Activated T-cell treated with anti-CD3 and anti-CD28 coated beads, Interleukin-2, amount 50 U/mL, for 1 hour (primary cell): Measurements from ENCODE around the gene FUNDC2.

Experiments
- DNase-seq: peaks from one replicate; pipeline ENCODE4 v3.0.0-alpha.2; 2020

FUNDC2 gene

DNA sequence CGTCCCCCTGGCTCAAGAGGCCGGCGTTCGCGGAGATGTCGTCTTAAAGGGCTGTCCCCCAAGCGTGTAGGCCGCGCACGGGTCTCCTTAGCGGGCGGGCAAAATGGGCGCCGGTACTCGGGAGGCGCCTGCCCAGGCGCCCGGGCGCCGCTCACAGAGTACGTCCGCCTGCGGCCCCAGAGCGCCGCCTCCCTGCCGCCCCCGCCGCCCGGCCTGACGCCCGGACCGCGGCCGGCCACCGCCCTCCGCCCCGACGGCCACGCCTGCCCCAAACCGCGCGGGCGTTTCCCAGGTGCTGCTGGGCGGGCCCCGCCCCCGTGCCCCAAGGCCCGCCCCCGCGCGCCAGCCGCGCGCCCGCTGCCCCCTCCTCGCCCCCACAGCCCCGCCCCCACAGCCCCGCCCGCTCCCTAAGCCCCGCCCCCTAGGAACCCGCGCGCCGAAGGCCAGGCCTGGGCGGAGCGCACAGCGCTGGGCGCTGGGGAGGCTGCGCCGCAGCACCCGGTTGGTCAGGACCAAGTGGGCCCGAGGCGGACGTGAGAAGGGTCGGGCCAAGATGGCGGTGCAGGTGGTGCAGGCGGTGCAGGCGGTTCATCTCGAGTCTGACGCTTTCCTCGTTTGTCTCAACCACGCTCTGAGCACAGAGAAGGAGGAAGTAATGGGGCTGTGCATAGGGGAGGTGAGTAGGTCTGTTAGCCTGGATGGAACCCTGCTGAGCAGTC, 44.5 kb downstream of the FUNDC2 start, which contains the start of the genes BRCC3, CMC4 and MTCP1:
Gene BRCC3, plus strand, starts transcription at position 534 of the 719 bp plus-strand sequence. Its CDS starts 20 bp downstream, at position 554.
Gene CMC4, minus strand, starts transcription at position 162 of the 719 bp plus-strand sequence. CDS start 7,113 bp downstream, outside the sequence.
Gene MTCP1, minus strand, starts transcription at position 162 of the 719 bp plus-strand sequence. CDS start 5,126 bp downstream, outside the sequence.
- DNase-seq, result peak; percentile 78

DNA sequence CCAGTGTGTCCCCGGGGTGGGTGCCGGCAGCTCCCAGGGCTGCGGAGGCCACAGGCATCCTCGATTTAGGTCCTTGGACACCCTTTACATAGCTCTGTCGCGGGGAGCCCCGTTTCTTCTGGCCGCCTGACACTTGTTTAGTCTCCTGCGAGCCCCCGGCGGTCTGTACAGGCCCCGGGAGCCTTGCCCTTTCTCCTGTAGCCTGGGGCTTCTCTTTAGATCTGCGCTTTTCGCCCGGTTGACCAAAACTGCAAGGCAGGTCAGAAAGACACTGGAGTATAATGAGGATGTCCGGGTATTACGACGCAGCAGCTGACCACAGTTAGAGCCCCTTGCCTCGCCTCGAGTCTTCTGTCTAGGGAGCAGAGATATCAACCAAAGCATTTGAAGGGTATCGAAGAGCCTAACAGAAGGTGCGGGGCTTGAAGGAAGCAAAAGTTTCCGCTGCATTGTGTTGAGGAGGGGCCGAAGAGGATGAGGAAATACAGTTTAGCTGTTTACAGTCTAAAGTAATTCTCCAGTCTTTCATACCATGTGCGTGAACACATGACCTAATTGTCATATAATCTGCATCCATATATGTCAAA, 45.1 kb downstream of the FUNDC2 start:
- no peak for DNase-seq

DNA sequence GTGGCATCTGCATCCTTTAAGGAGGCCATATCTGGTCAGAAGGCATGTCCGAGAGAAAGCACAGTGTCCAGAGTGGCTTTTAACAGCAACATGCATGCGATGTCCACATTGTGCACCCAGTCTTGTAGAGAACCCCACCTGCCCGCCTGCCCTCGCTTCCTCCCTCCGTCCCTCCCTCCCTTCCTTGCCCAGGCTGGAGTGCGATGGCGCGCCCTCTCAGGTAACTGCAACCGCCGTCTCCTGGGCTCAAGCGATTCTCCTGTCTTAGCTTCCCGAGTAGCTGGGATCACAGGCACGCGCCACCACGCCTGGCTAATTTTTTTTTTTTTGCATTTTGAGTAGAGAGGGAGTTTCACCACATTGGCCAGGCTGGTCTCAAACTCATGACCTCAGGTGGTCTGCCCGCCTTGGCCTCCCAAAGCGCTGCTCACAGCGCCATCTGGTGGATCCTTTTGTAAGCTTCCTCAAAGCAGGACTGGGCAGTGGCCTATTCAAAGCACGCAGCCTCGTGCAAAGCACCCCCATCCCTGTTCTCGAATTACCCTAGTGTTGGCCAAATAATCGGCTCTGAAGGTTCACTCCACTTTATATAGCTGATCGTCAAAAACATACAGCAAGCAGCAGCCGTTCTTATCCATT, 59.7 kb downstream of the FUNDC2 start:
- peak; percentile 37 for DNase-seq

DNA sequence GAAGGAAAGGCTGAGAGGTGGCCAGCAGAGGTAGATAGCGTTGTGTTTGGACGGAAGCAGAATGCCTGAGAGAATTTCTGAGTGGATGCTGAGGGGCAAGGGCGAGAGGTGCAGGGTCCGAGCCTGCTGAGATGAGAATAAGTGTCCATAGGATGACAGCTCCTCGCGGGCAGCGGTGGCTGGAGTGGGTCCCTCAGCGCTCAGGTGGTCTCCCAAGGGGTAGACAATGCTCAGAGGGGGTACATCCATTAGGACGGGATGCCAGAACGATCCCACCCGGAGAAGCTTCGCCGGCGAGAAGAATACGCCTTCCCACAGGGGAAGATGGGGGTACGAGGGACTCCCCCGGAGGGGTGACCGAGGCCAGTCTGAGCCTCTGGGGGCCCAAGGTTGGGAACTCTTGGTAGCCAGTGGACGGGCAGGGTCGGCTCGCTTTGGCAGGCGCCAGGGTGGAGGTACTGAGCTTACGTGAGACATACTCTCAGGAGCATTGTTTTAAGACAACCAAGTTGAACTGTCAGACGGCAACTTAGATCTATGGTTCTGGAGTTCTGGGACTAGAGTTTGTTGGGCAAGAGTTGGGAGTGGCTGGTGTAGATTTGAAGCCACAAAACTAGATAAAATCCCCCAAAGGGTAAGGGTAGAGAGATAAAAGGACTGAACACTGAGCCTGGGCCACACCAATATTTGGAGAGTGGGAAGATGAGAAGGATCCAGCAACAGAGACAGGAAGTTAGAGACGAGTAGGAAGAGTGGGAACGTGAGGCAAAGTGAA, 60.5 kb downstream of the FUNDC2 start:
- DNase-seq, result no peak

DNA sequence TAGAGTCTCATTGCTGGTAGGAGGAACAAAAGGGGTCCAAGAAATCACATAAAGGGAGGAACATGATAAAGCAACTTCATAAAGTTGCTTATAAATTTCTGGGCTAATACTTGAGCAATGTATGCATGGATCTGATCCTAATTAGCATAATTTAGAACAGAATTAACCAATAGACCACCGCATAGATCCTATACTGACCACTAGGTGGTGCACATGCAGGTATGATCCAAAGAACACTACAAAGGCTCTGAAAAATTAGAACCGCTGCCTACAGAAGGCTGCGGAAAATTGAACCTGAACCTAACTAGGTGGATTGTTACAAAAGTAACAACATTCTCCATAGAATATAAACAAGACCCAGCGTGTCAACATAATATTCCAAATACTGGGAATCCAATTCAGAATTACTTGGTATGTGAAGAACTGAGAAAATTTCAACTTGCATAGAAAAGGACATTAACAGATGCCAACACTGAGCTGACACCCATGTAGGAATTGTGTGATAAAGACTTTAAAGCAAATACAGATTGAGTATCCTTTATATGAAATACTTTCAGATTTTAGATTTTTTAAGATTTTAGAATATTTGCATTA, 67.9 kb downstream of the FUNDC2 start:
- no peak for DNase-seq

DNA sequence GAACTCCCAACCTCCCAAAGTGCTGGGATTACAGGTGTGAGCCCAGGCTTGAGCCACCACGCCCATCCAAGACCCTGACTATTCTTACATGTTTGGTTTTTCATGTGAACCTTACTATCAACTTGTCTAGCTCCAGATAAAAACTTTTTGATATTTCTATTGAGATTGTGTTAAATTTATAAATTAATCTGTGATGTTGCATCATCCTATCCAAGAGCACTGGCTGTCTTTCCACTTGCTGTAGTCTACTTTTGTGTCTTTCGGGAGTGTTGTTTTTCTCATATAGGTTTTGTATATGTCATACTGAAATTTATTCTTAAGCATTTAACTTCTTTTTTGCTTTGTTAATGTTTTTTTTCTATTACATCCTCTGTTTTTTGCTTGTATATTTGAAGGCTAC, 79.3 kb downstream of the FUNDC2 start:
- DNase-seq, result no peak

DNA sequence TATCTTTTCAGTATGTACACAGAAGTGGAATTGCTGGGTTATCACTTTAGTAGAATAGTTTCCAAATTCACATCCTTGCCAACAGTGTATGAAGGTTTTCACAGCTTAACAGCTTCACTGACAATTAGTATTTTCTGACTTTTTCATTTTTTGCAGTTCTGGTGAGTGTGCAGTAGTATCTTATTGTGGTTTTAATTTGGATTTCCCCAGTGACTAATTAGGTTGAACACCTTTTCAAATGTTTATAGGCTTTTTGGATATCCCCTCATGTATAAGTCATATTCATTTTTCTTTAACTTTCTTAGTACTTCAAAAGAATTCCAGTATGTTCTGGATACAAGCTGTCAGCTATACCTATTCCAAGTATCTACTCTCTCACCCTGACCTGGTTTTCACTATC, 81.8 kb downstream of the FUNDC2 start:
- no peak for DNase-seq
